ENCODE data around the gene MAN1A1.

Gene MAN1A1

DNA sequence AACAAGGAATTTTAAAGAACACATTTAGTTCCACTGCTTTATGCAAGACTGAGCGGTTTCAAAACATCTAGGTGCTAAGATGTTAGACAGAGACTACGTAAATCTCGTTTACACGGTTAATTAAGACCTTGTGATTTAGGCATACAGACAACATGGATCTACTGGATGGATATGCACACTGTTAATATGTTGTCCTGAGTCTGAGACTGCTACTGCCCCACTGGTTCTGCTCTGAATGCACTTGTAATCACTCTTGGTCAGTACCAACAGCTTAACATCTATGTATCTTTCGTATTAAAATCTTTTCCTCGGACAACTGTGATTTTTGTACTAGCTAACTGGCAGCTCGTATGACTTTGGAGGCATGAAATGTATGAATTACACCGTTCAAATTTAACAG lies 3.1 kb downstream of the MAN1A1 start:
- DNase-seq (ENCODE audit: low spot score), result no peak

DNA sequence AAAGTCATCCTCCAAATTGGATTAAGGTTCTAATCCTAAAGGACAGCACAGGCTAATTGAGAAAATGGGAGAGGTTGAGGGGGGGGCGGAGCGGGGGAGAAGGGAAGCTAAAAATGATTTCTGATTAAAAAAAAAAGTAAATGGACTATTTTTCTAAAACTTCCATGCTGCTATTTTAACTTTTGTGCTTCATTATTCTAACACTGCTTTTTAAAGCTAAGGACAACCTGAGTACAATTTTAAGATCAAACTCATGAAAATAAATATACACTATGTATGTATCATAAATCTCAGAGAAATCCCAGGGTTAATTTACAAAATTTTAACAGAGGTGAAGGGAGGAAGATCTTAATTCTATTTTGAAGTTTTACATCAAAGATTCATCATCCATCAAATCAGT lies 4.4 kb downstream of the MAN1A1 start:
- DNase-seq (ENCODE audit: low spot score), result no peak

DNA sequence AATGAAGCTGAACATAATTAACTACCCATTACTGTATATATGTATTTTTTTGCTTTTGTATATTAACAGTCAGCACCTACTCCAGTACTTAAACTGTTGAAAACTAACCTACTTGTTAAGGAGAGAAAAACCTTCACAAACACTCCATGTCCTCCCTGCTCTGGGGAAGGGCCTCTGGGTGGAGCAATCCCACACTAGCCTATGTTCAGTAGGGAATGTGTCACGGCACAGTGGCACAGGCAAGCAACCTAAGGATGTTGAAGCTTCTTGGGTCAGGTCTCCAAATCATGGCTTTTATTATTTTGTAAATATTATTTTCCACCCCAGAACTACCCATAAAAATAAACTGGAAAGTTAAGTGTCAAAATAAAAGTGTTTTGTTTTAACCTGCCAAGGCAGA lies 5.3 kb downstream of the MAN1A1 start:
- no peak for DNase-seq (ENCODE audit: low spot score)

GRCh38 chr6:119343573-119344146 lies 5.9 kb downstream of the MAN1A1 start:
- DNase-seq (ENCODE audit: low spot score), result no peak

DNA sequence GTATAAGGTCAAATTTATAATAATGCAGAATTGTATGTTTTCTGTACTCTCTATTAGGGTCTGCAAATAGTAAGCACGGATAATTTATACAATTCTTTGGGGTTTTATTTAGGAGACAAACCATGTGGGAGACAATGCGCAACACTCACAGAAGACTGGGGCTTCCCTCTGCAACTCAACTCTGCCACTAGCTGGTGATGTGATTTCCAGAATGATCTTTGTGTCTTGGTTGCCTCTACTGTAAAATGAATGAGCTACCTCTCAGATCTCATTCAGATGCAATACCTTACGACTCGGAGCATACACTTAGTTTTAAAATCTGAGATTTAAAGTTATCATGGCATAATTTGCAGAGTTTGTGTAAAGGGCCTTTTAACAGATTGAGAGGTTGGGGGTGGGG lies 6.4 kb downstream of the MAN1A1 start:
- no peak for DNase-seq (ENCODE audit: low spot score)

- no peak for DNase-seq (ENCODE audit: low spot score)
Measured at GRCh38 chr6:119342430-119342829, 7.1 kb downstream of the MAN1A1 start.

- DNase-seq (ENCODE audit: low spot score), result no peak
Measured at GRCh38 chr6:119340796-119341487, 8.6 kb downstream of the MAN1A1 start.

- no peak for DNase-seq (ENCODE audit: low spot score)
Measured at GRCh38 chr6:119339941-119340456, 9.6 kb downstream of the MAN1A1 start.

DNA sequence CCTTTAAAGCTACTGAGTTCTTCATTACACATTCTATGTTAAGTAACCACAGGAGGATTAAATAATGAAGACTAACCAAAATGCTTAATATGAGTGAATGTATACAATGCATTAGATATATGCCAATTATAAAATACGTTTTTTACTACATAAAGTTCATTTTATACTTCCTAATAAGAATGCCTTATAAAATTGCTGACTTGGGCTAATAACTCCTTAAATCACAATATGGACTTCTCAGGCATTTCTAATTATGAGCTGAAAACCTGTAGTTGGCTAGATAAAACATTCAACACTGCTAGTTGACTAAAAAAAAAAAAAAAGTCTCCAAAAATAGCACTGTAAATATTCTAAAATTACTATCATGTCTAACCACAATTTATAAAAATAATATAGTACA lies 11.8 kb downstream of the MAN1A1 start:
- DNase-seq (ENCODE audit: low spot score), result no peak

GRCh38 chr6:119337252-119337651 lies 12.3 kb downstream of the MAN1A1 start:
- DNase-seq (ENCODE audit: low spot score), result no peak

GRCh38 chr6:119334535-119335264 lies 14.9 kb downstream of the MAN1A1 start:
- no peak for DNase-seq (ENCODE audit: low spot score)

DNA sequence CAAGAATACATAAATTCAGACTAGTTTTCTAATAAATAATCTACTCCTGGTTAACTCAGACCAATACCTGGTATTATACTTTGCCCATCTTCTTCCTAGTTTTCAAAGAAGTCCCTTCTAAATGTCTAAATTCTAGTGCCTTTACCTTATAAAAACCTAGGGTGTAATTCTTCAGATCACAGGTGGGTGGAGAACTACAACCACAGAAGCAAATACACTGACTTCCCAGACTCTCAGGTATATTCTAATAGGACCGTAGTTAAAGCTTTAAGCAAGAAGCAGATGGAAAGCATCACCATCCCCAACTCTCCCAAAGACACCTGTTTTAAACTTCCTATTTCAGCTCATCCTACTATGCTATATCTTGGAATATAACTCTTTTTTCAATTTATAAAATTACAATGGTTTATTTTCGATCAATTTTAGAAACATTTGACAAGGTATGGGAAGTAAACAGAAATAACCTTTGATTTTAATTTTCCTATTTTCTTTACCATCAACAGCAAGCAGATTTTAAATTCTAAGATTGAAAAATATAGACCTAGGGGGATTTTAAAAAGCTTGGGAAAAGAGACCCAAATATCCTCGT lies 15.8 kb downstream of the MAN1A1 start:
- DNase-seq (ENCODE audit: low spot score), result peak; percentile 44

DNA sequence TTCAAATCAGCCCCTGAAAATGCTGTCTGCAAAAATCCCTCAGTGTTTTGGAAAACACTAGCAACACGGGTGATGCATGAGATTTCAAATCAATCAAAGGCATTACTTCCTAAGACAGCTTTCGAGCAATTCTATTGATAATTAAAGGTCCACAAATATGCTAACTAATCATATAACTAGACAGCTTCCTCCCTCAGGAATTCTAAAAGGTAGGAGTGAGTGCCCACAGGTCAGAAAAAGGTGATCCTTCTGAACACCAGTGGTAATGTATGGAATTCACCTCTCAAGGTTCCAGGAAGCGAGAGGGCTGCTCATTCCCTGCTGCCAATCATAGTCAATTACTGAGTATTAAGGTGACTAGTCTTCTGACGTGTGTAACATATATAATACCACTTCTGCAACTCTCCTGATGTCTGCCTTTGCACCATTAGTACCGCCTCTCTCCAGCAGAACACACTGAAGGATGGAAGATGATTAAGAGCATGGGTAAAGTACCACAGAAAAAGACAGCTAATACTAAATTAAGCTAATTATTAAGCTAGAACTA lies 16.4 kb downstream of the MAN1A1 start:
- no peak for DNase-seq (ENCODE audit: low spot score)

DNA sequence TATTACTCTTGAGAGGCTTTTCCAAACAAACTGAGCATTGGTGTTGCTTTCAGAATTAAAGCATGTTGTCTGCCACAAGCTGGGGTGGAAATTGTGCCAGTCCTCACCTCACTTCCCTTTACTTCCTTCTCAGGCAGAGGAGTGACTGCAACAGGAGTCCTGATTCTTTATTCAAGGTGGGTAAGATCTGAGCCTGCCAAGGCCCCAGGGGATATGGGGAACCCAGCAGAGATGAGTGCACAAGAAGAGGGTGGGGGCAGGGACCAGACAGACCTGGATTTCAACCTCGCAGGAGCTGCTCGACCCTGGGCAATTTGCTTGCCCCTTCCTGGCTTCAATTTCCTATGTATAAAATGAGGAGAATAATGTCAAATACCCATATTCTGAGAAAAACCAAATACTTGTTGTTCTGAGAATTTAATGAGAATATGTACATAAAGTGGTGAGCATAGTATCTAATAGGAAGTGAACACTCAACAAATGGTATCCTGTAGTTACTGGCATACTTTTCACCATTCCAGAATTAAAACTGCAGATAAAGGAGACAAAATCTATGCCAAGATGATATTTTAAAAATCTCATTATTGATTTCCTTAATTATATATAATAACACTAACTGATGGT lies 17.8 kb downstream of the MAN1A1 start:
- no peak for DNase-seq (ENCODE audit: low spot score)

DNA sequence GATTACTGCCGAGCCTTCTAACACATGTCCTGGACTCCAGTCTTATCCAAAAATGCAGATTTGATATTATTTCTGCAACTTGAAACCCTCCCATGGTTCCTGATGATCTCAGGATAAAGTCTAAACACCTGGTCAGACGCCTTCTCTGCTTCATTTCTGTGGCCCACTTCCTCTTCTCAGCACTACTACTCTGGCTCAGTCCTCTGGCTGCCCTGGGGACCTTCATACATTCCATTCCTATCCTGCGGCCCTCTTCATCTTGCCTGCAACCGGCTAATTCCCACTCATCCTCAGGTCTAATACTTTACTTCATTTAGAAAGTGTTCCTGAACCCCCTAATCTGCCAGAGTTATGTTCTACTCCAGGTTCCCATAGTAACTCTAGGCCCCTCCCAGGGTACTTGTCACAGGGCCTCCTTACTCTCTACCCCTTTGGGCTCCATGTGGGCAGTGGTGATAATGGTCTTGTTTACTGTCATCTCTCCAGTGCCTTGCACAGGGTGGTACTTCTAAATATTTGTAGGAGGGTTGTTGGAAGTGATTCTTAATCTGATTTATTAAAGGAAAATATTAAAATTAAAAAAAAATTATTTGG lies 18.9 kb downstream of the MAN1A1 start:
- DNase-seq (ENCODE audit: low spot score), result no peak

- no peak for DNase-seq (ENCODE audit: low spot score)
Measured at GRCh38 chr6:119329794-119330180, 19.8 kb downstream of the MAN1A1 start.

GRCh38 chr6:119328892-119329793 lies 20.4 kb downstream of the MAN1A1 start:
- DNase-seq (ENCODE audit: low spot score), result no peak

DNA sequence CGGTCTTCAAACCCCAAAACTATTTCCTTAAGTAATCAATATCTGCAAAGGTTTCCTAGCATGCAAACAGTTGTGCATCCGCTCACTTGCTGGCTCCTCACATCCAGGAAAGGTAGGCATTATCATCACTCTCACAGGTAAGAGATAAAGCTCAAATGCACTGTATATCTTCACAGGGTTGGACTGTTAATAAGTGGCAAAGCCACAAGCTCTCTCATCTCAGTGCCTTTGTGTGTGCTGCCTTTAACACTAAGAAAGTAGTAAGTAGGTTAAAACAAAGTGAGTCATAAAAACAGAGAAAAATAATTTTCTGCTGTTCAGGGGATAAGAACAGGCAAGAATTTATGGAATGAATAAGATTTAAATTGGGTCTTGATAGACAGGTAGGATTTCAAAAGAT lies 21.3 kb downstream of the MAN1A1 start:
- no peak for DNase-seq (ENCODE audit: low spot score)

DNA sequence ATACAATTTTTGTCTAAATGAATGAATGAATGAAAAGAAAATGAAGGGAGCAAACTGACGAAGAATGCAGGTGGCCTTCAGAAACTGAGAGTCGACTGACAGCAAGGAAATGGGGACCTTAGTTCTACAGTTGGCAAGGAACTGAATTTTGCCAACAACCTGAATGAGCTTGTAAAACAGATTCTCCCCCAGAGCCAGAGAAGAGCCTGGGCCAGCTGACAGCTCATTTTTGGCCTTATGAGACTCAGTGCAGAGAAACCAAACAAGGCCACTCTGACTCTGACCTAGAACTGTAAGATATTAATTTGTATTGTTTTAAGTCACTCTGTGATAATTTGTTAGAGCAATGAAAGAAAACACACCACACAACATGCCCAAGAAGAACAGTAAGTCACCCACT lies 21.8 kb downstream of the MAN1A1 start:
- no peak for DNase-seq (ENCODE audit: low spot score)

DNA sequence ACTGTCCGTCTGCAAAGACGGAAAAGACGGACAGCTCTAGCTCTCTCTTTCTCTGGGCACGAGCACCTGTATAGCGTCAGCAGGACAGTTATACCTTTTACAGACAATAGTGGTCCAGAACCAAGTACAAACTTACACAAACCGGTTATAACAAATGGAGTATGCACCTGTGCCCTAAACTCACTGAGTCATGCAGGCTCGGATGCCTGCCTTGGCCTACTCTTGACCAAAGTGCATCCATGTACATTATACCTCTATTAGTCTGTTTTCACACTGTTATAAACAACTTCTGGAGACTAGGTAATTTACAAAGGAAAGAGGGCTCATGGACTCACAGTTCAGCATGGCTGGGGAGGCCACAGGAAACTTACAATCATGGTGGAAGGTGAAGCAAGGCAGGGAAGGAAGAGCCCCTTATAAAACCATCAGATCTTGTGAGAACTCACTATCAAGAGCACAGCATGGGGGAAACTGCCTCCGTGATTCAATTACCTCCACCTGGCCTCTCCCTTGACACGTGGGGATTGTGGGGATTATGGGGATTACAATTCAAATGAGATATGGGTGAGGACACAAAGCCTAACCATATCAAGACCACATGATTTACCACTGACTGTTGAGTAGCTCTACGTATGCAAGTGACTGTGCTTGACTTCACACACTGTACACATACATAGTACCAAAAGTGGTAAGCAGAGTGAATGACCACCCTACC lies 23.1 kb downstream of the MAN1A1 start:
- no peak for DNase-seq (ENCODE audit: low spot score)
